Keratinocyte (primary cell): ENCODE data around the gene RAPGEF4. TPM values are rescaled to one million over a fixed set of nuclear protein-coding genes. Genes with fewer than 3 reads are reported as not detected.
"Not testable (repeated sequence)": the region's sequence is repeated elsewhere in the genome, so short reads cannot be mapped to it uniquely, and the experiment has no call there.

Source experiments
- DNase-seq: peaks from one replicate; pipeline ENCODE4 v3.0.0-alpha.2; 2011; ENCODE audit warnings: low read depth, missing footprints, low spot score
- FAIRE-seq: peaks from 2 replicates; lab custom pipeline; 2011; peaks lifted over from hg19 to GRCh38; lab: Jason Lieb, UNC
- H2AFZ ChIP-seq: 2 replicates; pipeline ENCODE4 v1.6.0; 2012; ENCODE audit warnings: low read length, control low read depth, inconsistent platforms; ENCODE audit not compliant: control insufficient read depth
- H3K27ac ChIP-seq: 2 replicates; pipeline ENCODE4 v1.5.1; 2011; ENCODE audit warnings: low read length; ENCODE audit not compliant: control insufficient read depth, insufficient read depth
- H3K27me3 ChIP-seq: 3 replicates; pipeline ENCODE4 v1.6.0; 2011; ENCODE audit warnings: low read length; ENCODE audit not compliant: control insufficient read depth, insufficient read depth; ENCODE audit errors: extremely low read depth
- H3K36me3 ChIP-seq, 2 experiments: 2 replicates in 1 of 2; 3 replicates in 1 of 2; pipeline ENCODE4 v1.5.1; 2011; ENCODE audit warnings: low read length in 2 of 2, mild to moderate bottlenecking in 1 of 2; ENCODE audit not compliant: control insufficient read depth in 2 of 2, insufficient read depth in 2 of 2; ENCODE audit errors: extremely low read depth in 1 of 2
- H3K4me1 ChIP-seq: 3 replicates; pipeline ENCODE4 v1.5.1; 2011; ENCODE audit warnings: low read length; ENCODE audit not compliant: control insufficient read depth, insufficient read depth; ENCODE audit errors: extremely low read depth
- H3K4me2 ChIP-seq: 3 replicates; pipeline ENCODE4 v1.6.0; 2011; ENCODE audit warnings: low read depth, low read length; ENCODE audit not compliant: control insufficient read depth, insufficient read depth; ENCODE audit errors: extremely low read depth
- H3K4me3 ChIP-seq, 3 experiments: fragments of 200-600 bp in 1 of 3; sonication (generic) in 1 of 3; 2 replicates in 2 of 3; 3 replicates in 1 of 3; pipeline ENCODE4 v1.5.1; 2011 to 2016; ENCODE audit warnings: low read length in 3 of 3, mild to moderate bottlenecking in 3 of 3, control low read depth in 2 of 3, inconsistent platforms in 1 of 3, low read depth in 1 of 3, mixed read lengths in 1 of 3, mixed run types in 1 of 3, moderate library complexity in 1 of 3; ENCODE audit not compliant: control insufficient read depth in 2 of 3, insufficient read depth in 2 of 3; ENCODE audit errors: extremely low read depth in 1 of 3
- H3K79me2 ChIP-seq: 2 replicates; pipeline ENCODE4 v1.6.0; 2012; ENCODE audit warnings: low read length; ENCODE audit not compliant: control insufficient read depth, insufficient read depth
- H3K9ac ChIP-seq: 3 replicates; pipeline ENCODE4 v1.6.0; 2011; ENCODE audit warnings: low read length; ENCODE audit not compliant: control insufficient read depth, insufficient read depth; ENCODE audit errors: extremely low read depth
- H3K9me1 ChIP-seq: 3 replicates; pipeline ENCODE4 v1.6.0; 2011; ENCODE audit warnings: low read length; ENCODE audit not compliant: control insufficient read depth, insufficient read depth; ENCODE audit errors: extremely low read depth
- H3K9me3 ChIP-seq: 2 replicates; pipeline ENCODE4 v1.5.1; 2012; ENCODE audit warnings: low read depth, low read length; ENCODE audit not compliant: control insufficient read depth
- H4K20me1 ChIP-seq: 3 replicates; pipeline ENCODE4 v1.6.0; 2011; ENCODE audit warnings: low read length; ENCODE audit not compliant: control insufficient read depth, insufficient read depth; ENCODE audit errors: extremely low read depth
- CTCF ChIP-seq, 3 experiments: IDR thresholded peaks in 1 of 3; conservative IDR thresholded peaks in 1 of 3; optimal IDR thresholded peaks in 1 of 3; 2 replicates in 2 of 3; 3 replicates in 1 of 3; pipeline versions ENCODE3 to v1.5.1; 2011; ENCODE audit warnings: low read length in 3 of 3, mild to moderate bottlenecking in 3 of 3, moderate library complexity in 2 of 3, control low read depth in 1 of 3, inconsistent platforms in 1 of 3; ENCODE audit not compliant: insufficient read depth in 2 of 3; ENCODE audit errors: extremely low read depth in 1 of 3
- EZH2 ChIP-seq: IDR thresholded peaks from one replicate; pipeline ENCODE4 v1.6.1; 2012; ENCODE audit warnings: inconsistent platforms, mild to moderate bottlenecking, low read length, moderate library complexity
- dilution Hi-C: fragments of 300-500 bp; cut with MboI; formaldehyde crosslinking; loops from one replicate; pipeline ENCODE4 v1.7.0; 2020; ENCODE audit warnings: low sequenced_read_pairs; ENCODE audit not compliant: extremely low pct_ligation_motif_present
- polyA plus RNA-seq, 5 experiments: library from polyadenylated mRNA; depleted of rRNA in 3 of 5; stranded (reverse) in 3 of 5; stranded (forward) in 1 of 5; unstranded in 1 of 5; fragments of >200 nt; gene quantifications; 1 replicate in 1 of 5; 2 replicates in 3 of 5; 3 replicates in 1 of 5; pipeline versions ENCODE4 v1.2.1 to v1.2.3, GENCODE V29; 2011 to 2012; ENCODE audit warnings: missing spikeins in 2 of 5, low read depth in 1 of 5, low replicate concordance in 1 of 5

Gene RAPGEF4
- polyA plus RNA-seq, 1 donor (not counting 4 experiments of a cell fraction or from before 2014, with no cell fraction given) = 1.6 TPM

DNA sequence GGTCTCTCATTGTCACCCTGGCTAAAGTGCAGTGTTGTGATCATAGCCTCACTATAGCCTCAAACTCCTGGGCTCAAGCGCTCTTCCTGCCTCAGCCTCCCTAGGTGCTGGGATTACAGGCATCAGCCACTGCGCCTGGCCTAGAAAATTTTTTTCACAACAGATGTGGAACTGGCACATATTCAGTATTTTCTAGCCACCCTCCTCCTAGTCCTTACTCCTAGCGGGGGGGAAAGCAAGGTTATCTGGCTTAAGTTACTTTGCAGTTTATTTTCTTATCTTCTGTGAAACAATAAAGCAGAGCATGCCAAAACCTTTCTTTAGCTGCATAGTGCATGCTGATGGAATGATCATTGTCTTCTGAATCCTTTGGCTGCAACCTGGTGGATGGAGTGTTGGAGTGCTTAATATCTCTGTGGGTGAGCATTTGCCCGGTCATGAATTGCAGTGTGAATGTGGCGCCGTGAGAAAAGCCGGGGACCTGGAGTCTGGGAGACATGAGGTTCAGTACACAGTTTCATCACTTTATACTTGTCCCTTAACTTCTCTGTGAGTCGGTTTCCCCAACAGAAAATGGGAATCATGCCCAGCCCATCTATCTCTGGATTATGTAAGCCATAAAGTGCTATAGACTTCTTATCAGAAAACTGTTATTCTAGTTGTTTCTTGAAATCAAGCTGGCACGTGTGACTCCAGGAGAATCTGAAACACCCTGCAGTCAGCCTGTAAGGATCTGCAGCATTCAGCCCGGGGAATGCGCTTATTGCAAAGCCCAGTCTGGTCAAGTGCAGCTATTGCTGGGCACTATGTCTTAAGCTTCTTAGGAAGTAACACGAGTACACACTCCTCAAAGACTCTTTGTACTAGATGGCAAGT, 301.8 kb downstream of the RAPGEF4 start:
- H3K9me3 ChIP-seq = no peaks in the 10 kb centered on the region
- no peaks in the 10 kb centered on the region for H3K79me2 ChIP-seq
- H3K4me1 ChIP-seq = no peaks in the 10 kb centered on the region
- dilution Hi-C loops = loop anchor here (25.0 kb wide), 1 partner anchor 150 kb away; no protein-coding TSS in a partner anchor
- no peaks in the 10 kb centered on the region for H3K9me1 ChIP-seq
- no peak overlapping the region for H3K9ac ChIP-seq
- no peak overlapping the region for H2AFZ ChIP-seq
- no peak for DNase-seq
- H3K27me3 ChIP-seq = no peaks in the 10 kb centered on the region
- TF ChIP-seq EZH2 (no peak), CTCF (optimal IDR thresholded peaks at IDR 0.05 in 1 of 3, IDR thresholded peaks at IDR 0.05 in 1 of 3, conservative IDR thresholded peaks at IDR 0.05 in 1 of 3; ENCODE audit: extremely low read depth in 1 of 3, insufficient read depth in 2 of 3, low read length in 3 of 3) (no peak)
- no peaks in the 10 kb centered on the region for H4K20me1 ChIP-seq
- H3K4me2 ChIP-seq = no peak overlapping the region
- no peak overlapping the region for H3K27ac ChIP-seq
- no peaks in the 10 kb centered on the region for H3K36me3 ChIP-seq
- FAIRE-seq = no peak
- H3K4me3 ChIP-seq = no peak overlapping the region

- not testable (repeated sequence) for DNase-seq, H3K4me2 ChIP-seq, H2AFZ ChIP-seq, H3K9me3 ChIP-seq, H3K27ac ChIP-seq, H4K20me1 ChIP-seq, H3K9ac ChIP-seq, H3K36me3 ChIP-seq, H3K79me2 ChIP-seq, H3K4me1 ChIP-seq, H3K4me3 ChIP-seq, H3K9me1 ChIP-seq, FAIRE-seq, H3K27me3 ChIP-seq
- dilution Hi-C loops = loop anchor here (25.0 kb wide), 1 partner anchor 149 kb away; no protein-coding TSS in a partner anchor
Observed at GRCh38 chr2:173038257-173038656, 302.6 kb downstream of the RAPGEF4 start.
